HEK293 (cell line): ENCODE measurements around the gene APOC3.

ENCODE experiments used
- BCL11A ChIP-seq: fragments of 450-650 bp; formaldehyde crosslinking; IDR thresholded peaks from 2 replicates; pipeline ENCODE4 v1.5.1; 2016; ENCODE audit warnings: low read depth, missing biosample characterization, missing genetic modification characterization
- GLIS1 ChIP-seq: fragments of 450-650 bp; formaldehyde crosslinking; IDR thresholded peaks from 2 replicates; pipeline ENCODE4 v1.5.1; 2016; ENCODE audit warnings: missing biosample characterization, missing genetic modification characterization
- KLF9 ChIP-seq: fragments of 450-650 bp; formaldehyde crosslinking; IDR thresholded peaks from 2 replicates; pipeline ENCODE4 v1.5.1; 2016; ENCODE audit warnings: missing biosample characterization, missing genetic modification characterization, low read depth
- SP3 ChIP-seq: fragments of 450-650 bp; formaldehyde crosslinking; IDR thresholded peaks from 2 replicates; pipeline ENCODE4 v1.5.1; 2016; ENCODE audit warnings: missing biosample characterization, missing genetic modification characterization
- ZBTB20 ChIP-seq: fragments of 450-650 bp; formaldehyde crosslinking; IDR thresholded peaks from 2 replicates; pipeline ENCODE4 v1.5.1; 2016; ENCODE audit warnings: missing biosample characterization, missing genetic modification characterization
- ZBTB48 ChIP-seq: fragments of 450-650 bp; formaldehyde crosslinking; IDR thresholded peaks from 2 replicates; pipeline ENCODE4 v1.5.1; 2016; ENCODE audit warnings: missing biosample characterization, missing genetic modification characterization
- ZNF2 ChIP-seq: fragments of 450-650 bp; formaldehyde crosslinking; IDR thresholded peaks from 2 replicates; pipeline ENCODE4 v1.5.1; 2016; ENCODE audit warnings: missing biosample characterization, missing genetic modification characterization
- ZNF341 ChIP-seq: fragments of 450-650 bp; formaldehyde crosslinking; IDR thresholded peaks from 2 replicates; pipeline ENCODE4; 2016; ENCODE audit warnings: low read depth, missing biosample characterization, missing genetic modification characterization
- ZNF426 ChIP-seq: fragments of 450-650 bp; formaldehyde crosslinking; IDR thresholded peaks from 2 replicates; pipeline ENCODE4 v1.5.1; 2017; ENCODE audit warnings: missing biosample characterization, missing genetic modification characterization, mild to moderate bottlenecking, inconsistent platforms, moderate library complexity
- ZNF629 ChIP-seq: fragments of 450-650 bp; formaldehyde crosslinking; IDR thresholded peaks from 2 replicates; pipeline ENCODE4 v1.5.1; 2017; ENCODE audit warnings: missing biosample characterization, missing genetic modification characterization
- TF ChIP-seq, protein P1 (sequence below): fragments of 450-650 bp; formaldehyde crosslinking; optimal IDR thresholded peaks from 2 replicates; pipeline ENCODE3; 2016; ENCODE audit warnings: missing biosample characterization, mild to moderate bottlenecking, missing genetic modification characterization
- TF ChIP-seq, protein P2 (sequence below): fragments of 450-650 bp; IDR thresholded peaks from 2 replicates; pipeline ENCODE4 v1.5.1; 2018; ENCODE audit warnings: missing biosample characterization, missing genetic modification characterization
- TF ChIP-seq, protein P3 (sequence below): fragments of 450-650 bp; formaldehyde crosslinking; conservative IDR thresholded peaks from 2 replicates; pipeline ENCODE4 v1.5.1; 2016; ENCODE audit warnings: low read depth, missing biosample characterization, missing genetic modification characterization
- TF ChIP-seq, protein P4 (sequence below): fragments of 450-650 bp; formaldehyde crosslinking; IDR thresholded peaks from 2 replicates; pipeline ENCODE4 v1.5.1; 2016; ENCODE audit warnings: missing biosample characterization, missing genetic modification characterization
- TF ChIP-seq, protein P5 (sequence below): fragments of 450-650 bp; formaldehyde crosslinking; IDR thresholded peaks from 2 replicates; pipeline ENCODE4 v1.5.1; 2016; ENCODE audit warnings: missing biosample characterization, missing genetic modification characterization
- TF ChIP-seq, protein P6 (sequence below): IDR thresholded peaks from 2 replicates; pipeline ENCODE4 v1.6.1; 2011; ENCODE audit warnings: mild to moderate bottlenecking, low read depth, low read length, borderline replicate concordance
- TF ChIP-seq, protein P7 (sequence below): fragments of 450-650 bp; formaldehyde crosslinking; IDR thresholded peaks from 2 replicates; pipeline ENCODE4 v1.5.1; 2016; ENCODE audit warnings: missing biosample characterization, missing genetic modification characterization, borderline replicate concordance
- TF ChIP-seq, protein P8 (sequence below): fragments of 450-650 bp; formaldehyde crosslinking; IDR thresholded peaks from 2 replicates; pipeline ENCODE4 v1.5.1; 2016; ENCODE audit warnings: missing biosample characterization, missing genetic modification characterization

APOC3 gene

GRCh38 chr11:116787786-116788486 is 41.8 kb upstream of the APOC3 start, which contains the start of gene ZPR1 (continued):
- TF ChIP-seq, protein P1, sequence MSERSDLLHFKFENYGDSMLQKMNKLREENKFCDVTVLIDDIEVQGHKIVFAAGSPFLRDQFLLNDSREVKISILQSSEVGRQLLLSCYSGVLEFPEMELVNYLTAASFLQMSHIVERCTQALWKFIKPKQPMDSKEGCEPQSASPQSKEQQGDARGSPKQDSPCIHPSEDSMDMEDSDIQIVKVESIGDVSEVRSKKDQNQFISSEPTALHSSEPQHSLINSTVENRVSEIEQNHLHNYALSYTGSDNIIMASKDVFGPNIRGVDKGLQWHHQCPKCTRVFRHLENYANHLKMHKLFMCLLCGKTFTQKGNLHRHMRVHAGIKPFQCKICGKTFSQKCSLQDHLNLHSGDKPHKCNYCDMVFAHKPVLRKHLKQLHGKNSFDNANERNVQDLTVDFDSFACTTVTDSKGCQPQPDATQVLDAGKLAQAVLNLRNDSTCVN, result peak; percentile 62
- peak; percentile 76 for TF ChIP-seq ZBTB48 (tag by site-specific recombination)
- TF ChIP-seq, protein P2, sequence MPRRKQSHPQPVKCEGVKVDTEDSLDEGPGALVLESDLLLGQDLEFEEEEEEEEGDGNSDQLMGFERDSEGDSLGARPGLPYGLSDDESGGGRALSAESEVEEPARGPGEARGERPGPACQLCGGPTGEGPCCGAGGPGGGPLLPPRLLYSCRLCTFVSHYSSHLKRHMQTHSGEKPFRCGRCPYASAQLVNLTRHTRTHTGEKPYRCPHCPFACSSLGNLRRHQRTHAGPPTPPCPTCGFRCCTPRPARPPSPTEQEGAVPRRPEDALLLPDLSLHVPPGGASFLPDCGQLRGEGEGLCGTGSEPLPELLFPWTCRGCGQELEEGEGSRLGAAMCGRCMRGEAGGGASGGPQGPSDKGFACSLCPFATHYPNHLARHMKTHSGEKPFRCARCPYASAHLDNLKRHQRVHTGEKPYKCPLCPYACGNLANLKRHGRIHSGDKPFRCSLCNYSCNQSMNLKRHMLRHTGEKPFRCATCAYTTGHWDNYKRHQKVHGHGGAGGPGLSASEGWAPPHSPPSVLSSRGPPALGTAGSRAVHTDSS (tag by site-specific recombination), result no peak
- TF ChIP-seq, protein P3, sequence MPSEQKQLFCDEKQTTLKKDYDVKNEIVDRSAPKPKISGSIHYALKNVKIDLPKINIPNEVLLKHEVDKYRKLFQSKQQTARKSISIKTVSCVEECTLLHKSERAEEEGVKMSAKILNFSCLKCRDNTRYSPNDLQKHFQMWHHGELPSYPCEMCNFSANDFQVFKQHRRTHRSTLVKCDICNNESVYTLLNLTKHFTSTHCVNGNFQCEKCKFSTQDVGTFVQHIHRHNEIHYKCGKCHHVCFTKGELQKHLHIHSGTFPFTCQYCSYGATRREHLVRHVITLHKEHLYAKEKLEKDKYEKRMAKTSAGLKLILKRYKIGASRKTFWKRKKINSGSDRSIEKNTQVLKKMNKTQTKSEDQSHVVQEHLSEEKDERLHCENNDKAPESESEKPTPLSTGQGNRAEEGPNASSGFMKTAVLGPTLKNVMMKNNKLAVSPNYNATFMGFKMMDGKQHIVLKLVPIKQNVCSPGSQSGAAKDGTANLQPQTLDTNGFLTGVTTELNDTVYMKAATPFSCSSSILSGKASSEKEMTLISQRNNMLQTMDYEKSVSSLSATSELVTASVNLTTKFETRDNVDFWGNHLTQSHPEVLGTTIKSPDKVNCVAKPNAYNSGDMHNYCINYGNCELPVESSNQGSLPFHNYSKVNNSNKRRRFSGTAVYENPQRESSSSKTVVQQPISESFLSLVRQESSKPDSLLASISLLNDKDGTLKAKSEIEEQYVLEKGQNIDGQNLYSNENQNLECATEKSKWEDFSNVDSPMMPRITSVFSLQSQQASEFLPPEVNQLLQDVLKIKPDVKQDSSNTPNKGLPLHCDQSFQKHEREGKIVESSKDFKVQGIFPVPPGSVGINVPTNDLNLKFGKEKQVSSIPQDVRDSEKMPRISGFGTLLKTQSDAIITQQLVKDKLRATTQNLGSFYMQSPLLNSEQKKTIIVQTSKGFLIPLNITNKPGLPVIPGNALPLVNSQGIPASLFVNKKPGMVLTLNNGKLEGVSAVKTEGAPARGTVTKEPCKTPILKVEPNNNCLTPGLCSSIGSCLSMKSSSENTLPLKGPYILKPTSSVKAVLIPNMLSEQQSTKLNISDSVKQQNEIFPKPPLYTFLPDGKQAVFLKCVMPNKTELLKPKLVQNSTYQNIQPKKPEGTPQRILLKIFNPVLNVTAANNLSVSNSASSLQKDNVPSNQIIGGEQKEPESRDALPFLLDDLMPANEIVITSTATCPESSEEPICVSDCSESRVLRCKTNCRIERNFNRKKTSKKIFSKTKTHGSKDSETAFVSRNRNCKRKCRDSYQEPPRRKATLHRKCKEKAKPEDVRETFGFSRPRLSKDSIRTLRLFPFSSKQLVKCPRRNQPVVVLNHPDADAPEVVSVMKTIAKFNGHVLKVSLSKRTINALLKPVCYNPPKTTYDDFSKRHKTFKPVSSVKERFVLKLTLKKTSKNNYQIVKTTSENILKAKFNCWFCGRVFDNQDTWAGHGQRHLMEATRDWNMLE (tag by site-specific recombination), result peak; percentile 47
- TF ChIP-seq SP3 (tag by site-specific recombination), result peak; percentile 65
- TF ChIP-seq ZNF2 (tag by site-specific recombination), result 0 out of 2 replicates have a peak, but pooled peaks have one; percentile 46
- no peak for TF ChIP-seq BCL11A (tag by site-specific recombination)
- TF ChIP-seq, protein P4, sequence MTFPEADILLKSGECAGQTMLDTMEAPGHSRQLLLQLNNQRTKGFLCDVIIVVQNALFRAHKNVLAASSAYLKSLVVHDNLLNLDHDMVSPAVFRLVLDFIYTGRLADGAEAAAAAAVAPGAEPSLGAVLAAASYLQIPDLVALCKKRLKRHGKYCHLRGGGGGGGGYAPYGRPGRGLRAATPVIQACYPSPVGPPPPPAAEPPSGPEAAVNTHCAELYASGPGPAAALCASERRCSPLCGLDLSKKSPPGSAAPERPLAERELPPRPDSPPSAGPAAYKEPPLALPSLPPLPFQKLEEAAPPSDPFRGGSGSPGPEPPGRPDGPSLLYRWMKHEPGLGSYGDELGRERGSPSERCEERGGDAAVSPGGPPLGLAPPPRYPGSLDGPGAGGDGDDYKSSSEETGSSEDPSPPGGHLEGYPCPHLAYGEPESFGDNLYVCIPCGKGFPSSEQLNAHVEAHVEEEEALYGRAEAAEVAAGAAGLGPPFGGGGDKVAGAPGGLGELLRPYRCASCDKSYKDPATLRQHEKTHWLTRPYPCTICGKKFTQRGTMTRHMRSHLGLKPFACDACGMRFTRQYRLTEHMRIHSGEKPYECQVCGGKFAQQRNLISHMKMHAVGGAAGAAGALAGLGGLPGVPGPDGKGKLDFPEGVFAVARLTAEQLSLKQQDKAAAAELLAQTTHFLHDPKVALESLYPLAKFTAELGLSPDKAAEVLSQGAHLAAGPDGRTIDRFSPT (tag by site-specific recombination), result no peak
- TF ChIP-seq, protein P5, sequence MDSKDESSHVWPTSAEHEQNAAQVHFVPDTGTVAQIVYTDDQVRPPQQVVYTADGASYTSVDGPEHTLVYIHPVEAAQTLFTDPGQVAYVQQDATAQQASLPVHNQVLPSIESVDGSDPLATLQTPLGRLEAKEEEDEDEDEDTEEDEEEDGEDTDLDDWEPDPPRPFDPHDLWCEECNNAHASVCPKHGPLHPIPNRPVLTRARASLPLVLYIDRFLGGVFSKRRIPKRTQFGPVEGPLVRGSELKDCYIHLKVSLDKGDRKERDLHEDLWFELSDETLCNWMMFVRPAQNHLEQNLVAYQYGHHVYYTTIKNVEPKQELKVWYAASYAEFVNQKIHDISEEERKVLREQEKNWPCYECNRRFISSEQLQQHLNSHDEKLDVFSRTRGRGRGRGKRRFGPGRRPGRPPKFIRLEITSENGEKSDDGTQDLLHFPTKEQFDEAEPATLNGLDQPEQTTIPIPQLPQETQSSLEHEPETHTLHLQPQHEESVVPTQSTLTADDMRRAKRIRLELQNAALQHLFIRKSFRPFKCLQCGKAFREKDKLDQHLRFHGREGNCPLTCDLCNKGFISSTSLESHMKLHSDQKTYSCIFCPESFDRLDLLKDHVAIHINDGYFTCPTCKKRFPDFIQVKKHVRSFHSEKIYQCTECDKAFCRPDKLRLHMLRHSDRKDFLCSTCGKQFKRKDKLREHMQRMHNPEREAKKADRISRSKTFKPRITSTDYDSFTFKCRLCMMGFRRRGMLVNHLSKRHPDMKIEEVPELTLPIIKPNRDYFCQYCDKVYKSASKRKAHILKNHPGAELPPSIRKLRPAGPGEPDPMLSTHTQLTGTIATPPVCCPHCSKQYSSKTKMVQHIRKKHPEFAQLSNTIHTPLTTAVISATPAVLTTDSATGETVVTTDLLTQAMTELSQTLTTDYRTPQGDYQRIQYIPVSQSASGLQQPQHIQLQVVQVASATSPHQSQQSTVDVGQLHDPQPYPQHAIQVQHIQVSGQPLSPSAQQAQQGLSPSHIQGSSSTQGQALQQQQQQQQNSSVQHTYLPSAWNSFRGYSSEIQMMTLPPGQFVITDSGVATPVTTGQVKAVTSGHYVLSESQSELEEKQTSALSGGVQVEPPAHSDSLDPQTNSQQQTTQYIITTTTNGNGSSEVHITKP (tag by site-specific recombination), result peak; percentile 39; the same call in 1 of the 2 replicates
- peak; percentile 68; the same call in 1 of the 2 replicates for TF ChIP-seq KLF9
- peak; percentile 88 for TF ChIP-seq ZBTB20 (tag by site-specific recombination)
- TF ChIP-seq GLIS1, result no peak
- TF ChIP-seq, protein P6, sequence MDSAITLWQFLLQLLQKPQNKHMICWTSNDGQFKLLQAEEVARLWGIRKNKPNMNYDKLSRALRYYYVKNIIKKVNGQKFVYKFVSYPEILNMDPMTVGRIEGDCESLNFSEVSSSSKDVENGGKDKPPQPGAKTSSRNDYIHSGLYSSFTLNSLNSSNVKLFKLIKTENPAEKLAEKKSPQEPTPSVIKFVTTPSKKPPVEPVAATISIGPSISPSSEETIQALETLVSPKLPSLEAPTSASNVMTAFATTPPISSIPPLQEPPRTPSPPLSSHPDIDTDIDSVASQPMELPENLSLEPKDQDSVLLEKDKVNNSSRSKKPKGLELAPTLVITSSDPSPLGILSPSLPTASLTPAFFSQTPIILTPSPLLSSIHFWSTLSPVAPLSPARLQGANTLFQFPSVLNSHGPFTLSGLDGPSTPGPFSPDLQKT, result no peak
- TF ChIP-seq, protein P7, sequence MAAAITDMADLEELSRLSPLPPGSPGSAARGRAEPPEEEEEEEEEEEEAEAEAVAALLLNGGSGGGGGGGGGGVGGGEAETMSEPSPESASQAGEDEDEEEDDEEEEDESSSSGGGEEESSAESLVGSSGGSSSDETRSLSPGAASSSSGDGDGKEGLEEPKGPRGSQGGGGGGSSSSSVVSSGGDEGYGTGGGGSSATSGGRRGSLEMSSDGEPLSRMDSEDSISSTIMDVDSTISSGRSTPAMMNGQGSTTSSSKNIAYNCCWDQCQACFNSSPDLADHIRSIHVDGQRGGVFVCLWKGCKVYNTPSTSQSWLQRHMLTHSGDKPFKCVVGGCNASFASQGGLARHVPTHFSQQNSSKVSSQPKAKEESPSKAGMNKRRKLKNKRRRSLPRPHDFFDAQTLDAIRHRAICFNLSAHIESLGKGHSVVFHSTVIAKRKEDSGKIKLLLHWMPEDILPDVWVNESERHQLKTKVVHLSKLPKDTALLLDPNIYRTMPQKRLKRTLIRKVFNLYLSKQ (tag by site-specific recombination), result no peak
- peak; percentile 28; the same call in 1 of the 2 replicates for TF ChIP-seq ZNF341 (tag by site-specific recombination)
- peak; percentile 86 for TF ChIP-seq ZNF629 (tag by site-specific recombination)
- no peak for TF ChIP-seq ZNF426 (tag by site-specific recombination)
- TF ChIP-seq, protein P8, sequence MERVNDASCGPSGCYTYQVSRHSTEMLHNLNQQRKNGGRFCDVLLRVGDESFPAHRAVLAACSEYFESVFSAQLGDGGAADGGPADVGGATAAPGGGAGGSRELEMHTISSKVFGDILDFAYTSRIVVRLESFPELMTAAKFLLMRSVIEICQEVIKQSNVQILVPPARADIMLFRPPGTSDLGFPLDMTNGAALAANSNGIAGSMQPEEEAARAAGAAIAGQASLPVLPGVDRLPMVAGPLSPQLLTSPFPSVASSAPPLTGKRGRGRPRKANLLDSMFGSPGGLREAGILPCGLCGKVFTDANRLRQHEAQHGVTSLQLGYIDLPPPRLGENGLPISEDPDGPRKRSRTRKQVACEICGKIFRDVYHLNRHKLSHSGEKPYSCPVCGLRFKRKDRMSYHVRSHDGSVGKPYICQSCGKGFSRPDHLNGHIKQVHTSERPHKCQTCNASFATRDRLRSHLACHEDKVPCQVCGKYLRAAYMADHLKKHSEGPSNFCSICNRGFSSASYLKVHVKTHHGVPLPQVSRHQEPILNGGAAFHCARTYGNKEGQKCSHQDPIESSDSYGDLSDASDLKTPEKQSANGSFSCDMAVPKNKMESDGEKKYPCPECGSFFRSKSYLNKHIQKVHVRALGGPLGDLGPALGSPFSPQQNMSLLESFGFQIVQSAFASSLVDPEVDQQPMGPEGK, result peak; percentile 67
